Measurements from ENCODE around the gene NXPE4. TPM values are rescaled to one million over a fixed set of nuclear protein-coding genes. Genes with fewer than 3 reads are reported as not detected.
"Not testable (repeated sequence)": the region's sequence is repeated elsewhere in the genome, so short reads cannot be mapped to it uniquely, and the experiment has no call there.

Gene NXPE4
- total RNA-seq = not detected in 2 replicates
- not detected in 2 replicates for polyA plus RNA-seq
- not detected in 2 replicates for polyA plus RNA-seq (2011; cell fraction: cytosol; rRNA removed)
- polyA plus RNA-seq (2011; cell fraction: nucleus; rRNA removed) = not detected in 2 replicates
- polyA plus RNA-seq (2012) = not detected in 2 replicates
- polyA minus RNA-seq = not detected in 2 replicates
- polyA minus RNA-seq (2011; cell fraction: cytosol; rRNA and poly(A)+ RNA removed) = not detected
- polyA minus RNA-seq (2011; cell fraction: nucleus; rRNA and poly(A)+ RNA removed) = not detected in 2 replicates
- Bru-seq, nascent RNA = not detected
- BruChase-seq, experiment 1, labeled RNA remaining after a 6-hour chase = not detected
- not detected for BruChase-seq, experiment 2, labeled RNA remaining after a 2-hour chase
- long read RNA-seq = 0 reads

DNA sequence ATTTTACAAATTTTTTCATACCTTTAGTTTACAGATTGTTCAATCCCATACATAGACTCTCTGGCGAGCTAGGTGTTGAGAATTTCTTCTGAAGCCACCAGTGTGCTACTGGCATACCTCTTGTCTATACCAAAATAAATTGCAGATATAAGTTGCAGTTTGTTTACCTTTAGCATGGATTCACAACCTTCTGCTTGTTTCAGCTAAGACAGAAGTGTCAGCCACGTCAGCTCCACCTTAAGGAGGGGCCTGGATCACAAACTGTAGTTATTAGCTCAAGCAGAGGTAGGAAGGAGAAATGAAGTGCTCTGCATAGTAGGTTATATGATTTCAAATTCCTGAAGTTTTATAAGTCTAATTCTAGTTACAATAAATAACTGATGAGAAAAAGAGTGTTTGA, at the start of gene NXPE4:
NXPE4 (minus strand) TSS at position 216 of the 400 bp plus-strand sequence. CDS start 1,027 bp downstream, outside the sequence.
- H3K9me1 ChIP-seq (replicated peaks; ENCODE audit: control insufficient read depth, extremely low read depth, insufficient read depth, low read length) = no peaks in the 10 kb centered on the region
- H3K79me2 ChIP-seq (ENCODE audit: control insufficient read depth, insufficient read depth, low read length) = no peaks in the 10 kb centered on the region
- no peaks in the 10 kb centered on the region for H3K36me3 ChIP-seq (ENCODE audit: control insufficient read depth in 2 of 2, extremely low read depth in 1 of 2, insufficient read depth in 2 of 2, low read length in 2 of 2)
- DNase-seq (ENCODE audit: low read depth, low spot score) = no peak
- no peak within 1 kb of the TSS for H3K27ac ChIP-seq (ENCODE audit: insufficient read depth, low read depth, low read length)
- H3K9me3 ChIP-seq (replicated peaks; ENCODE audit: control insufficient read depth, insufficient read depth, low read length) = no peaks in the 10 kb centered on the region
- dilution Hi-C loops (cut with MboI; ENCODE audit: extremely low pct_ligation_motif_present, low sequenced_read_pairs) (no loop called here), intact Hi-C loops (cut with micrococcal nuclease) (no loop called here)
- no TSS peak for BruUV-seq (replicated peaks)
- TF ChIP-seq, protein P1, sequence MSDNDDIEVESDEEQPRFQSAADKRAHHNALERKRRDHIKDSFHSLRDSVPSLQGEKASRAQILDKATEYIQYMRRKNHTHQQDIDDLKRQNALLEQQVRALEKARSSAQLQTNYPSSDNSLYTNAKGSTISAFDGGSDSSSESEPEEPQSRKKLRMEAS (IDR thresholded peaks at IDR 0.05; ENCODE audit: insufficient read depth, insufficient read length) = no peak
- TF ChIP-seq, protein P2, sequence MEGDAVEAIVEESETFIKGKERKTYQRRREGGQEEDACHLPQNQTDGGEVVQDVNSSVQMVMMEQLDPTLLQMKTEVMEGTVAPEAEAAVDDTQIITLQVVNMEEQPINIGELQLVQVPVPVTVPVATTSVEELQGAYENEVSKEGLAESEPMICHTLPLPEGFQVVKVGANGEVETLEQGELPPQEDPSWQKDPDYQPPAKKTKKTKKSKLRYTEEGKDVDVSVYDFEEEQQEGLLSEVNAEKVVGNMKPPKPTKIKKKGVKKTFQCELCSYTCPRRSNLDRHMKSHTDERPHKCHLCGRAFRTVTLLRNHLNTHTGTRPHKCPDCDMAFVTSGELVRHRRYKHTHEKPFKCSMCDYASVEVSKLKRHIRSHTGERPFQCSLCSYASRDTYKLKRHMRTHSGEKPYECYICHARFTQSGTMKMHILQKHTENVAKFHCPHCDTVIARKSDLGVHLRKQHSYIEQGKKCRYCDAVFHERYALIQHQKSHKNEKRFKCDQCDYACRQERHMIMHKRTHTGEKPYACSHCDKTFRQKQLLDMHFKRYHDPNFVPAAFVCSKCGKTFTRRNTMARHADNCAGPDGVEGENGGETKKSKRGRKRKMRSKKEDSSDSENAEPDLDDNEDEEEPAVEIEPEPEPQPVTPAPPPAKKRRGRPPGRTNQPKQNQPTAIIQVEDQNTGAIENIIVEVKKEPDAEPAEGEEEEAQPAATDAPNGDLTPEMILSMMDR (IDR thresholded peaks at IDR 0.05; ENCODE audit: extremely low read depth in 1 of 2, insufficient read depth in 1 of 2, low read depth in 1 of 2, low read length in 2 of 2) = no peak
- TF ChIP-seq POLR2AphosphoS5 (IDR thresholded peaks at IDR 0.05; ENCODE audit: insufficient read depth, low read depth, low read length) (no peak), EZH2 (IDR thresholded peaks at IDR 0.05; ENCODE audit: borderline replicate concordance, low read depth, low read length, severe bottlenecking) (no peak), FOS (IDR thresholded peaks at IDR 0.05; ENCODE audit: borderline replicate concordance, insufficient read depth, low read length) (no peak), JUN (IDR thresholded peaks at IDR 0.05; ENCODE audit: borderline replicate concordance, insufficient read depth, insufficient read length, low read depth) (no peak), POLR2A (IDR thresholded peaks at IDR 0.05; ENCODE audit: low read depth, low read length) (no peak), MYC (IDR thresholded peaks at IDR 0.05; ENCODE audit: low read depth, low read length) (no peak), GATA2 (IDR thresholded peaks at IDR 0.05; ENCODE audit: insufficient read depth, insufficient read length, low read depth, low read length) (no peak)
- H3K9ac ChIP-seq (replicated peaks; ENCODE audit: extremely low read depth, insufficient read depth, low read length) = no peak within 1 kb of the TSS
- ChIA-PET CTCF (no interaction called here), POLR2A (no interaction called here)
- no peak for FAIRE-seq
- H3K27me3 ChIP-seq (ENCODE audit: control insufficient read depth in 2 of 2, insufficient read depth in 2 of 2, low read length in 2 of 2) = peaks cover 0 to 6% of the 10 kb centered on the region in 2 experiments
- H3K4me1 ChIP-seq (ENCODE audit: control insufficient read depth, extremely low read depth, insufficient read depth, low read length) = no peaks in the 10 kb centered on the region
- H3K4me2 ChIP-seq (ENCODE audit: insufficient read depth, low read length) = no peak within 1 kb of the TSS
- H3K4me3 ChIP-seq (replicated peaks in 1 of 3; ENCODE audit: insufficient read depth in 1 of 3, low read depth in 1 of 3, low read length in 3 of 3) = no peak within 1 kb of the TSS
- H4K20me1 ChIP-seq (replicated peaks; ENCODE audit: control insufficient read depth, extremely low read depth, insufficient read depth, low read length) = no peaks in the 10 kb centered on the region
- H2AFZ ChIP-seq (ENCODE audit: low read depth, low read length) = no peak within 1 kb of the TSS

DNA sequence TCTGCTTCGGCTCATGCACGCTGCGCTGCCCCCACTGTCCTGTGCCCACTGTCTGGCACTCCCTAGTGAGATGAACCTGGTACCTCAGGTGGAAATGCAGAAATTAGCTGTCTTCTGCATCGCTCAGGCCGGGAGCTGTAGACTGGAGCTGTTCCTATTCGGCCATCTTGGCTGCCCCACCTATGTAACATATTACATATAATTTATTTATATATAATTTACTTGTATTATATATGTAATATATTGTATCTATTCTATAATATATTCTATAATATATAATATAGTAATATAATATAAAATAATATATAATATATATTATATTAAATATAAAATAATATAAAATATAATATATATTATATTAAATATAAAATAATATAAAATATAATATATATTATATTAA, 43.9 kb upstream of the NXPE4 start:
- FAIRE-seq, POLR2A ChIA-PET: not testable (repeated sequence)

More for the DNA sequence above, 43.9 kb upstream of the NXPE4 start:
- H3K9me3 ChIP-seq (replicated peaks; ENCODE audit: control insufficient read depth, insufficient read depth, low read length); H3K79me2 ChIP-seq (ENCODE audit: control insufficient read depth, insufficient read depth, low read length); H3K27me3 ChIP-seq (ENCODE audit: control insufficient read depth in 2 of 2, insufficient read depth in 2 of 2, low read length in 2 of 2); dilution Hi-C loops (cut with MboI; ENCODE audit: extremely low pct_ligation_motif_present, low sequenced_read_pairs); BruUV-seq (replicated peaks); H3K9ac ChIP-seq (replicated peaks; ENCODE audit: extremely low read depth, insufficient read depth, low read length); CTCF ChIA-PET; H2AFZ ChIP-seq (ENCODE audit: low read depth, low read length); H3K4me3 ChIP-seq (replicated peaks in 1 of 3; ENCODE audit: insufficient read depth in 1 of 3, low read depth in 1 of 3, low read length in 3 of 3); H3K36me3 ChIP-seq (ENCODE audit: control insufficient read depth in 2 of 2, extremely low read depth in 1 of 2, insufficient read depth in 2 of 2, low read length in 2 of 2); H3K27ac ChIP-seq (ENCODE audit: insufficient read depth, low read depth, low read length); H3K4me2 ChIP-seq (ENCODE audit: insufficient read depth, low read length); intact Hi-C loops (cut with micrococcal nuclease); DNase-seq (ENCODE audit: low read depth, low spot score); H3K9me1 ChIP-seq (replicated peaks; ENCODE audit: control insufficient read depth, extremely low read depth, insufficient read depth, low read length); H4K20me1 ChIP-seq (replicated peaks; ENCODE audit: control insufficient read depth, extremely low read depth, insufficient read depth, low read length); H3K4me1 ChIP-seq (ENCODE audit: control insufficient read depth, extremely low read depth, insufficient read depth, low read length): not testable (repeated sequence)
